Left renal pelvis (tissue), 4 donors: ENCODE results near the gene METTL16. TPM values are rescaled to one million over a fixed set of nuclear protein-coding genes. Genes with fewer than 3 reads are reported as not detected.
"Not testable (repeated sequence)": the region's sequence is repeated elsewhere in the genome, so short reads cannot be mapped to it uniquely, and the experiment has no call there.

ENCODE experiments used
- DNase-seq, 4 donors: peaks; one replicate each; pipeline ENCODE4 v3.0.0-alpha.2; 2013; ENCODE audit warnings: low read depth in 4 of 4, low spot score in 3 of 4
- polyA plus RNA-seq, 4 donors: library from polyadenylated mRNA; unstranded; fragments of 120-200 nt; gene quantifications; one replicate each; pipeline ENCODE4 v1.2.1, GENCODE V29; 2013; ENCODE audit not compliant: insufficient read length in 4 of 4

The METTL16 gene, protein sequence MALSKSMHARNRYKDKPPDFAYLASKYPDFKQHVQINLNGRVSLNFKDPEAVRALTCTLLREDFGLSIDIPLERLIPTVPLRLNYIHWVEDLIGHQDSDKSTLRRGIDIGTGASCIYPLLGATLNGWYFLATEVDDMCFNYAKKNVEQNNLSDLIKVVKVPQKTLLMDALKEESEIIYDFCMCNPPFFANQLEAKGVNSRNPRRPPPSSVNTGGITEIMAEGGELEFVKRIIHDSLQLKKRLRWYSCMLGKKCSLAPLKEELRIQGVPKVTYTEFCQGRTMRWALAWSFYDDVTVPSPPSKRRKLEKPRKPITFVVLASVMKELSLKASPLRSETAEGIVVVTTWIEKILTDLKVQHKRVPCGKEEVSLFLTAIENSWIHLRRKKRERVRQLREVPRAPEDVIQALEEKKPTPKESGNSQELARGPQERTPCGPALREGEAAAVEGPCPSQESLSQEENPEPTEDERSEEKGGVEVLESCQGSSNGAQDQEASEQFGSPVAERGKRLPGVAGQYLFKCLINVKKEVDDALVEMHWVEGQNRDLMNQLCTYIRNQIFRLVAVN
- 10 to 100 TPM; 39.1 to 42.5 (median 40.5) TPM for polyA plus RNA-seq

DNA sequence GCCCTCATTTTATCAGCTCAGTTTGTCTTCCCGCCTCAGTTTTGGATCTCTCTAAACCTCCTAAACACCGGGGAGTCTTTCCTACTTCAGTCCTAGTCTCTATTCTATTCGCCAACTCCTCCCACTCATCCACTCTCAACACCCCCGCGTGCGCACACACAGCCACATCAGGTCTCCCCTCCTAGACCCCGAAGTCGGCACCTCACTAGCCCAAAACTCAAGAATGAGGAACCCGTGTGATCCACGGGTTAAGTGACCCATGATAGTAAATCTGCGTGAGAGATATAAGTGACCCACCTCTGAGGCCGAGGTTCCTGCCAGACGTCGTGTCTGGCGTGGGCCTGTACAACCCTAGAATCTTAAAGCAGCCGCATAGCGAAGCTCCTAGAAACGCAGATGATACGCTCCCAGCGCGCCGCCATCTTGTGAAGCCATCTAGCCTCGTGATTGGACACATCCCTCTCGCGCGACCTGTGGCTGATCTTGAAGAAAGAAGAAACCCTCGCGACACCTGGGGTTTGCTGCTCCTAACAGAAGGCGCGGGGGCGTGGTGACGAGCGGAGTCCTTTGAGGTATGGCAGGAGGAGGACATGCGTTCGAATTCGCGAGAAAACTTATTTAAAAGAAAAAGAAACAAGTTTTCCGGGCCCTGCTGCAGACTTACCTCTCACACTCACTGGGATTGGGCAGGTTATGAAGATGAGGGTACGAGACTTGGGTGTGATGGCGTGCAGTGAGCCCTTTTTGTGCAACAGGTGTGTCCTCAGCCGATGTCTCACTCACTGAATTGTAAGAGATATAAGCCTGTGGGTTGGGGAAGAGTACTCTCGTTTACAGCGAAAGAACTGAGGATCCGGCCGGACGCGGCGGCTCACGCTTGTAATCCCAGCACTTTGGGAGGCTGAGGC, at the start of gene METTL16:
Gene METTL16, minus strand, starts transcription at position 427 of the 908 bp plus-strand sequence. CDS start 9,557 bp downstream, outside the sequence.
- peak; percentile 92 to 97 (median 96) for DNase-seq

DNA sequence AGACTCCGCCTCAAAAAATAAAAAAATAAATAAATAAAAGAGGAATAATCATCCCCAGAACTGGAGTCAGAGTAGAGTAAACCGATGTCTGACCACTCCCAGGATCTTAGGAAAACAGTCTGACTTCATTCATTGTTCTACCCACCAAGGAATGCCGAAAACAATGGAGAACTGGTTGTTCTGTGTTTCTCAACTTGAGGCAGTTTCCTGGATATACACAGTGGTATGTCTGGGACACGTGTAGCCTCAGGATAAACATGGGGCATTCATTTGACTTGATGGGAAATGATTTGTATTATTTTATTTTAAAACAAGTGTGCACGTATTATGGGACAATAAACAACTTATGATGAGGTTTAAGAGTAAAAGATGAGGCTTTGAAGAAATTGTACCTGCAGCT, 49.0 kb upstream of the METTL16 start:
- no peak for DNase-seq

DNA sequence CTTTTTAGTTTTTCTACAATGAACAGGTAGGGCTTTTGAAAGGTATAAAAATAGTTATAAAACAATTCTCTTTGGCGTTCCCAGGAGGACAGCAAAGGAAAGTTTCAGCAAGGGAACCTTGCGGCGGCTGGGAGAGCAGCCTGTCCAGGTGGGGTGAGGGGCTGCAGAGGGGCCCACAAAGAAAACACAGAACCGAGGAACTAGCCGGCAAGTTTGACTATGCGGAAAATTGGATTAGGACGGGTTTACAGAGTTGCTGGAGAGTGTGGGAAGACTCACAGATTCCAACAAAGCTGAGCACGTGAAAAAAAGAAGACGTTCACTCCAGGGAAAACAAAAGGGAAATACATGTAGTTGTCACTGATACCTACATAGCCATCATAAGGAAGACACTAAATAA, 40.2 kb upstream of the METTL16 start:
- DNase-seq = no peak

DNA sequence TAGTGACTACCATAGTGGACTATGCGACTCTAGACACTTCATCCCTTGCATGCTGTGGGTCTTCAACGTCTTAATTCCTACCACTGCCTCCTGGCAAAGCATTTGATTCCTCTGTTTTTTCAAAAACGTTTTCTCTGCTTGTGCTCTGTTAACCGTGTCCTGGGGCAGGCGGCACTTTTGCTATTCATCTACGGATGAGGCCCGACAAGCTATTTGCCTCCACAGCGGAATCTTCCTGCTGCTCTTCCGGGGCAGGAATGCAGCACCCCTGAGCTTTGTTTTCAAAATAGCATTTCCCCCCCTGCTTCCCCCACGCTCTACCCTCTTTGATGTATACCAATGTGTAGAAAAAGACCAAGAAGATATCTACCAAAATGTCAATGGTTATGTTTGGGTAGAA, 39.8 kb upstream of the METTL16 start:
- DNase-seq = no peak

DNA sequence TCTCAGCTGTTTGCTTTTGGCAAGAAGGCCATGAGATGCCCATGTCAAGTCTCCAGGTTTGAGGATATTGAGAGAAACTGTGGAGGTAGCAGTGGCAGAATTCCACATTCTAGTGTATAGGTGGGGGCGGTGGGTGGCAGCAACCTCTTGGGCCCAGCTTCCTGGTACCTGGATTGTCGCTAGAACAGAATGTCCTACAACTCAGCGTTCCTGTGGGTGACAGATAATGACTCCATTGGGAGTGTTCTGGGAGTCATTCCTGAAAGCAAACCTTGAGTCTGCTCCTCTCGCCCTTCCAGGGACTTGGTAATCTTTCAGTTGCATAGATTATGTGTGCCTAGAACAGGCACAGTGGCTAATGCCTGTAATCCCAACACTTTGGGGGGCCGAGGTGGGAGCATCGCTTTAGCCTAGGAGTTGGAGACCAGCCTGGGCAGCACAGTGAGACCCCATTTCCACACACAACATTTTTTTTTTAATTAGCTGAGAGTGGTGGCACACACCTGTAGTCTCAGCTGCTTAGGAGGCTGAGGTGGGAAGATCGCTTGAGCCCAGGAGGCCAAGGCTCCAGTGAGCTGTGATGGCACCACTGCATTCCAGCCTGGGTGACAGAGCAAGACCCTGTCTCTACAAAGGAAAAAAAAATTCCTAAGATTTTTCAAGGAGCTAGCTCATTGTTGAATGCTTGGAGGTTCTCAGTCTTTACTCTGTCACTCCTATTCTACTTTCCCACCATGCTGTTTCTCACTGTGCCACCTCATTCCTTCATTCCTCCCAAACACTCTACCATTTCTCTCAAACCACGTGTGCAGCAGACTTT, 37.9 kb upstream of the METTL16 start:
- DNase-seq = no peak

GRCh38 chr17:2548026-2548425, 36.3 kb upstream of the METTL16 start:
- DNase-seq = not testable (repeated sequence)

DNA sequence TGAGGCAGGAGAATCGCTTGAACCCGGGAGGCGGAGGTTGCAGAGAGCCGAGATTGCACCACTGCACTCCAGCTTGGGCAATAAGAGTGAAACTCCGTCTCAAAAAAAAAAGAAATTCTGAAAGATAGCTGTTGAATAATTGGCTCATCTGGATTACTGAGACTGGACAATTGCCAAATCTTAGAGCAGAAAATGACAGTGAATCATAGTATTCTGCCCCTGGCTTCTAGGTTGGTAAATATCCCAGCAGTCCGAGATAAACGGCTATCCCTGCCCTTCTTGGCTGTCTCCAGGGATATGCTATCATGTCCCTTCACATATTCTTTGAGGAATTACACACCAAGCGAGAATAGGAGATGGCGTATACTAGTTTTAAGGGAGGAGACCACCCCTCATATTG, 35.5 kb upstream of the METTL16 start:
- no peak for DNase-seq

DNA sequence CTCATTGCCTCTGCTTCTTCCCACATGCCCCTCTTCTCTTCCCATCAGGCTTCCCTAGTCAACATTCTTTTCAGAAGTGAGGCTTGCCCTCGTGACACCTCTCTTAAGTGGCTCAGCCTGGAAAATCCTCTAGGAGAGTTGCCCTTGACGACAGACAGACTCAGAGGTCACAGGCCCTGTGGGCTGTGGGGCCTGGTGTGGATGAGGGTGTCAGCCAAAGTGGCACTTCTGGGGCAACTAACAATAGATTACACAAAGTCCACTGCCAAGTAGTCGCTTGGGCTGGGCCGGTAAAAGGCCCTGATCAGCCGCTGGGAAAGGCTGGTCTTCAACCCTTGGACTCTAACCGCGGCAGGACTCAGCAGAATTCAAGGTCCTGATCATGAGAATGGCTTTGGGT, 33.7 kb upstream of the METTL16 start:
- no peak for DNase-seq

- no peak for DNase-seq
Observed at GRCh38 chr17:2542456-2542855, 30.8 kb upstream of the METTL16 start.

DNA sequence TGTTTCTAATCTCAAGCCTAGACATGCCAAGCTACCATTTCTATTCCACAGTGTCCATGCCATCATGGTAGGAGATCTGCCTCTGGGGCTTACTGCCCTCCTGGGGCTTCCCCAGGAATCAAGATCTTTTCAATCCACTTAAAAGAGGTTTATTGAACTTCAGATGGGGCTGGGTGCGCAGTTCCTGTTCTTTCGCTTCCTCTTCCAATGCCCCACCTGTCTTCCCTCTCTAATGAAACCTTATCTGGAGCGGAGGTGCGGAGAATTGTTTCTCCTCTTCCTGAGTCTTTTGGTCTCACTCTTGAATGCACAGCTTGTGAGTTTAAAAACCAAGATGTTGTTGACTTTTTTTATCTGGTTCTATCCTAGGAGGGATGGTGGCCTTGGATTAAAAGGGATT, 30.4 kb upstream of the METTL16 start:
- no peak for DNase-seq

DNA sequence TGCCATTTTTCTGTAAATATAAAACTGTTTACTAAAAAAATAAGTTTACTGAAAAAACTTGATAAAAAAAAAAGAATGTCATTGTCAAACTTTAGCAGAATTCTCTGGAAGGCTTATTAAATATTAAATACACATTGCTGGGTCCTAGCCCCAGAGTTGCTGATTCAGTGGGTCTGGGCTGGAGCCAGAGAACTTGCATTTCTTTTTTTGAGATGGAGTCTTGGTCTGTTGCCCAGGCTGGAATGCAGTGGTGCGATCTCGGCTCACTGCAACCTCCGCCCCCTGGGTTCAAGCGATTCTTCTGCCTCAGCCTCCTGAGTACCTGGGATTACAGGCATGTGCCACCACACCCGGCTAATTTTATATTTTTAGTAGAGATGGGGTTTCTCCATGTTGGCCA, 25.9 kb upstream of the METTL16 start:
- DNase-seq = not testable (repeated sequence)

DNA sequence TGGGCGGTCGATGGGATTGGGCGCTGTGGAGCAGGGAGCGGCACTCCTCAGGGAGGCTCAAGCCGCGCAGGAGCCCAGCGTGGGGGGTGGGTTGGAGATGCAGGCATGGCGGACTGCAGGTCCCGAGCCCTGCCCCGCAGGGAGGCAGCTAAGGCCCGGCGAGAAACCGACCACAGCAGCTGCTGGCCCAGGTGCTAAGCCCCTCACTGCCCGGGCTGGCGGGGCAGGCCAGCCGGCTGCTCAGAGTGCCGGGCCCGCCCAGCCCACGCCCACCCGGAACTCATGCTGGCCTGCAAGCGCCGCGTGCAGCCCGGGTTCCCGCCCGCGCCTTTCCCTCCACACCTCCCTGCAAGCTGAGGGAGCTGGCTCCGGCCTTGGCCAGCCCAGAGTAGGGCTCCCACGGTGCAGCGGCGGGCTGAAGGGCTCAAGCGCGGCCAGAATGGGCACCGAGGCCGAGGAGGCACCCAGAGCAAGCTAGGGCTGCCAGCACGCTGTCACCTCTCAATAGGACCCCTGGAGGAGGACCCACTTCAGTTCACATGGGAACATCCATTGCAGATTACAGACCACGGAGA, 20.5 kb upstream of the METTL16 start:
- no peak for DNase-seq

DNA sequence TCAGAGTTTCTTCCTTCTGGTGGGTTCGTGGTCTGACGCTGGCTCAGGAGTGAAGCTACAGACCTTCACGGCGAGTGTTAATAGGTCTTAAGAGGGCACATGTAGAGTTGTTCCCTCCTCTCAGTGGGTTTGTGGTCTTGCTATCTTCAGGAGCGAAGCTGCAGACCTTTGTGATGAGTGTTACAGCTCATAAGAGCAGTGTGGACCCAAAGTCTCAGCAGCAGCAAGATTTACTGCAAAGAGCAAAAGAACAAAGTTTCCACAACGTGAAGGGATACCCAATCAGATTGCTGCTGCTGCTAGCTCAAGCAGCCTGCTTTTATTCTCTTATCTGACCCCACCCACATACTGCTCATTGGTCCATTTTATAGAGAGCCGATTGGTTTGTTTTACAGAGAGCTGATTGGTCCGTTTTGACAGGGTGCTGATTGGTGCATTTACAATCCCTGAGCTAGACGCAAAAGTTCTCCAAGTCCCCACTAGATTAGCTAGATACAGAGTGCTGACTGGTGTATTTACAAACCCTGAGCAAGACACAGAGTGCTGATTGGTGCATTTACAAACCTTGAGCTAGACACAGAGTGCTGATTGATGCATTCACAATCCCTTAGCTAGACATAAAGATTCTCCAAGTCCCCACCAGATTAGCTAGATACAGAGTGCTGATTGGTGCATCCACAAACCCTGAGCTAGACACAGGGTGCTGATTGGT, 19.7 kb upstream of the METTL16 start:
- DNase-seq = not testable (repeated sequence)

GRCh38 chr17:2521775-2522410, 10.2 kb upstream of the METTL16 start:
- not testable (repeated sequence) for DNase-seq

DNA sequence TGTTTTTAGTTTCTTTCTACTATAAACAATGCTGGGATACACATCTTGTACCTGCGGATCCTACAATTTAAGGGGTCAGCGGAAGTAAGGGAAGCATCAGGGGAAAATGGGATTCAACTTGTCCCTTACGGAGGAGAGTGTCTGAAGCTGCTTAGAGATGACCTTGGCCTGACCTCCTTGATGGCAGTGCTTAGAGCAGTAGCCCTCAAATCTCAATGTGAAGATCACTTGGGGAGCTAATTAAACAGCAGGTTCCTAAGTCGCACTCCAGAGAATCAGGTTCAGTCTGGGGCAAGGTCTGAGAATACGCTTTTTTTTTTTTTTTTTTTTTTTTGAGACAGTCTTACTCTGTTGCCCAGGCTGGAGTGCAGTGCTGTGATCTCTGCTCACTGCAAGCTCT, 9.6 kb upstream of the METTL16 start:
- no peak for DNase-seq

DNA sequence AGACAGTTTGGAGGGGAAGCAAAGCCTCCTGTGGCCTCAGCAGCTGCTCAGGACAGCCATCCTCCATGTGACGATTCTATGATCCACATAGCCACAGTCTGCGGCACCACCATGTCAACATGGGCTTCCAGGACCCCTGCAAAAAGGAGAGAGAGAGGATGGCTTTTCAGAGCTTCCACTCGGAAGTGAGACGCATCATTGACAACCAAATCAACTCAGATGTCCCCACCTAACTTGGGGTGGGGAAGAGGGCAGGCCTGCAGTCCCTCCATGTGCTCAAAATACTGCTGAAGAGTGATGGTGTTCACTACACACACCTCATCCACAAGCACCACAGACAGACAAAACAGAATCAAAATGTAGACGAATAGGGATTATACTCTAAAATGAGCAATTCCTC, 5.9 kb upstream of the METTL16 start:
- no peak for DNase-seq

DNA sequence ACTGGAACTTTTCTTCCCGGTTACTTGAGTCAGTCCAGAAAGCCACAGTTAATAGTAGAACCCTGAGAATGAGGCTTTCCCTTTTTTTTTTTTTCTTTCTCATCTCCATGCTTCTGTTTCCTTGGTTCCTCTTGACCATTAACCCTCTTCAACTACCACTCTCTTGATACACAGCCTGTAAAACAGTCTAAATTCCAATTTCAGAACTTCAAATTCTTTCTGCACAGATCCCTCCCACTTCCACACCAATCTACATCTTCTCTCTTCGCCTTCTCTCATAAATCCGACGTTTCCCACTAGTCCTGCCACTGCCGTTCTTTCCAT, 588 bp downstream of the METTL16 start:
- DNase-seq = peak in 1 of 4 donors; percentile 7

DNA sequence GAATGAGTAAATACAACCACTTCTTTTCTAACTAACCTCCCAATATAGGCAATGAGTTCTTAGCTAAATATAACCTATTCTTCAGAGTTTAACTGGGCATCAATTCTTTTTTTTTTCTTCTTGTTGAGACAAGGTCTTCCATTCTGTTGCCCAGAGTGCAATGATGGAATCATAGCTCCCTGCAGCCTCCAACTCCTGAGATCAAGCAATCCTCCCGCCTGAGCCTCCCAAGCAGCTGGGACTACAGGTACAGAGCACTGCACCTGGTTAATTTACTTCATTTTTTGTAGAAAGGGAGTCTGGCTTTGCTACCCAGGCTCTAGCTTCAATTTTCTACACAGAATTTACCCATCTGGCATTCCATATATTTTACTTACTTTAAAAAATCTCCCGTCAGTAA, 1.1 kb downstream of the METTL16 start:
- DNase-seq = no peak

DNA sequence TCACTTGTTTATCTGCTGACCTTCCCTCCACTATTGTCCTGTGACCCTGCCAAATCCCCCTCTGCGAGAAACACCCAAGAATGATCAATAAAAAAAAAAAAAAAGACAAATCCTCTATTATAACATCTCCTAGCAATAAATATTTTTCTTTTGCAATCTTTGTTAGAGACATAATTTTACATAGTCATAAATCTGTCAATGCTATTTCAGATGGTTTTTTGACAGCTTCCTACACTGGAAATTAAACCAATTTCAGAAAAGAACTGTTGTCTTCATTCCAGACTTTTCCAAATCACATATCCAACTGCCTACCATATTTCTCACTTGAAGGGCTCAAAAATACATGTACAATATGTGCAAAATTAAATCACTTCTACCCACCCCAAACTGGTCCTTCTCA, 3.7 kb downstream of the METTL16 start:
- no peak for DNase-seq
